Prostate gland (tissue), 2 donors: ENCODE data around the gene ZSWIM9.

Source experiments
- POLR2A ChIP-seq: fragments of 450-650 bp; IDR thresholded peaks from one replicate; pipeline ENCODE4 v1.6.1; 2016; ENCODE audit warnings: antibody characterized with exemption, mild to moderate bottlenecking
- POLR2AphosphoS5 ChIP-seq: sonication (generic); formaldehyde crosslinking; IDR thresholded peaks from one replicate; pipeline ENCODE4 v1.6.1; 2017; ENCODE audit warnings: antibody characterized with exemption
- TF ChIP-seq, protein P1 (sequence below), 4 experiments: fragments of 200-600 bp in 2 of 4; fragments of 450-650 bp in 2 of 4; sonication (generic) in 2 of 4; IDR thresholded peaks; 1 replicate in 3 of 4; 2 replicates in 1 of 4; pipeline ENCODE4 v1.5.1; 2016 to 2019; ENCODE audit warnings: antibody characterized with exemption in 4 of 4, mild to moderate bottlenecking in 2 of 4, moderate library complexity in 2 of 4

- TF ChIP-seq, protein P1, sequence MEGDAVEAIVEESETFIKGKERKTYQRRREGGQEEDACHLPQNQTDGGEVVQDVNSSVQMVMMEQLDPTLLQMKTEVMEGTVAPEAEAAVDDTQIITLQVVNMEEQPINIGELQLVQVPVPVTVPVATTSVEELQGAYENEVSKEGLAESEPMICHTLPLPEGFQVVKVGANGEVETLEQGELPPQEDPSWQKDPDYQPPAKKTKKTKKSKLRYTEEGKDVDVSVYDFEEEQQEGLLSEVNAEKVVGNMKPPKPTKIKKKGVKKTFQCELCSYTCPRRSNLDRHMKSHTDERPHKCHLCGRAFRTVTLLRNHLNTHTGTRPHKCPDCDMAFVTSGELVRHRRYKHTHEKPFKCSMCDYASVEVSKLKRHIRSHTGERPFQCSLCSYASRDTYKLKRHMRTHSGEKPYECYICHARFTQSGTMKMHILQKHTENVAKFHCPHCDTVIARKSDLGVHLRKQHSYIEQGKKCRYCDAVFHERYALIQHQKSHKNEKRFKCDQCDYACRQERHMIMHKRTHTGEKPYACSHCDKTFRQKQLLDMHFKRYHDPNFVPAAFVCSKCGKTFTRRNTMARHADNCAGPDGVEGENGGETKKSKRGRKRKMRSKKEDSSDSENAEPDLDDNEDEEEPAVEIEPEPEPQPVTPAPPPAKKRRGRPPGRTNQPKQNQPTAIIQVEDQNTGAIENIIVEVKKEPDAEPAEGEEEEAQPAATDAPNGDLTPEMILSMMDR (IDR thresholded peaks at IDR 0.05): no peak
- no peak for TF ChIP-seq POLR2A
- no peak for TF ChIP-seq POLR2AphosphoS5
Observed at GRCh38 chr19:48123907-48124651, 46.4 kb upstream of the ZSWIM9 start.
